A673 (cell line): Measurements from ENCODE around the gene TRIM37. TPM values are rescaled to one million over a fixed set of nuclear protein-coding genes. Genes with fewer than 3 reads are reported as not detected.
A peak's percentile ranks its signal among the peaks of the same experiment; 100 is the strongest.

Experiments
- BruUV-seq: library from RNA; stranded (reverse); fragments of 400-500 nt; replicated peaks from 2 replicates; lab custom pipeline; 2021; lab: Mats Ljungman, UMichigan
- CTCF ChIA-PET: fragments of 300-600 bp; sonication (Branson Sonifier 250); formaldehyde crosslinking; loops from one replicate; lab custom pipeline; 2022; ENCODE audit warnings: antibody characterized with exemption; lab: Charles Lee
- POLR2A ChIA-PET: fragments of 300-600 bp; sonication (Branson Sonifier 250); formaldehyde crosslinking; loops from one replicate; lab custom pipeline; 2022; ENCODE audit warnings: antibody characterized with exemption; ENCODE audit not compliant: low non-redundant PET; lab: Charles Lee
- DNase-seq: peaks from one replicate; pipeline ENCODE4 v3.0.0-alpha.2; 2015; ENCODE audit warnings: low spot score
- H3K27ac ChIP-seq: fragments of 200-600 bp; sonication (generic); 2 replicates; pipeline ENCODE4 v1.5.1; 2016; ENCODE audit warnings: mixed run types, low read depth, mild to moderate bottlenecking, mixed read lengths, antibody characterized with exemption, low read length; ENCODE audit not compliant: poor library complexity, severe bottlenecking
- H3K27me3 ChIP-seq: fragments of 200-600 bp; sonication (generic); replicated peaks from 2 replicates; pipeline ENCODE4 v1.6.1; 2017; ENCODE audit warnings: mixed run types, low read depth, mild to moderate bottlenecking, mixed read lengths, antibody characterized with exemption, low read length; ENCODE audit not compliant: insufficient read depth, poor library complexity
- H3K36me3 ChIP-seq: fragments of 200-600 bp; sonication (generic); 2 replicates; pipeline ENCODE4 v1.6.1; 2016; ENCODE audit warnings: mixed run types, mild to moderate bottlenecking, mixed read lengths, antibody characterized with exemption, low read length; ENCODE audit not compliant: insufficient read depth, poor library complexity, severe bottlenecking
- H3K4me1 ChIP-seq: fragments of 200-600 bp; sonication (generic); 2 replicates; pipeline ENCODE4 v1.6.1; 2017; ENCODE audit warnings: mixed run types, mild to moderate bottlenecking, mixed read lengths, antibody characterized with exemption, low read length; ENCODE audit not compliant: insufficient read depth, poor library complexity, severe bottlenecking
- H3K4me3 ChIP-seq: fragments of 200-600 bp; sonication (generic); 2 replicates; pipeline ENCODE4 v1.5.1; 2016; ENCODE audit warnings: low read depth, mixed run types, mild to moderate bottlenecking, mixed read lengths, low read length; ENCODE audit not compliant: poor library complexity, severe bottlenecking
- H3K9me3 ChIP-seq: fragments of 200-600 bp; sonication (generic); 2 replicates; pipeline ENCODE4 v1.6.1; 2016; ENCODE audit warnings: mixed run types, low read depth, mild to moderate bottlenecking, mixed read lengths, antibody characterized with exemption, low read length; ENCODE audit not compliant: poor library complexity, severe bottlenecking
- EZH2 ChIP-seq: fragments of 200-600 bp; sonication (generic); IDR thresholded peaks from 2 replicates; pipeline ENCODE4 v1.6.1; 2017; ENCODE audit warnings: borderline replicate concordance, low read depth, mild to moderate bottlenecking, mixed read lengths, antibody characterized with exemption, low read length; ENCODE audit not compliant: poor library complexity, severe bottlenecking
- intact Hi-C: fragments of 100-400 bp; cut with micrococcal nuclease; formaldehyde crosslinking; loops from one replicate; pipeline ENCODE4 v1.10.0; 2022; ENCODE audit not compliant: unreplicated experiment
- total RNA-seq: library from RNA; stranded (reverse); gene quantifications from 2 replicates; pipeline ENCODE4 v1.2.3, GENCODE V29; 2021
- TF ChIP-seq, protein P1 (sequence below): fragments of 300-800, 200-600 bp; sonication (generic); conservative IDR thresholded peaks from 2 replicates; pipeline ENCODE4 v1.5.1; 2017; ENCODE audit warnings: low read depth, mild to moderate bottlenecking, antibody characterized with exemption, low read length, moderate library complexity, mixed read lengths

TRIM37 gene
- total RNA-seq, 1 experiment from 2014 or later = 39.4 TPM

DNA sequence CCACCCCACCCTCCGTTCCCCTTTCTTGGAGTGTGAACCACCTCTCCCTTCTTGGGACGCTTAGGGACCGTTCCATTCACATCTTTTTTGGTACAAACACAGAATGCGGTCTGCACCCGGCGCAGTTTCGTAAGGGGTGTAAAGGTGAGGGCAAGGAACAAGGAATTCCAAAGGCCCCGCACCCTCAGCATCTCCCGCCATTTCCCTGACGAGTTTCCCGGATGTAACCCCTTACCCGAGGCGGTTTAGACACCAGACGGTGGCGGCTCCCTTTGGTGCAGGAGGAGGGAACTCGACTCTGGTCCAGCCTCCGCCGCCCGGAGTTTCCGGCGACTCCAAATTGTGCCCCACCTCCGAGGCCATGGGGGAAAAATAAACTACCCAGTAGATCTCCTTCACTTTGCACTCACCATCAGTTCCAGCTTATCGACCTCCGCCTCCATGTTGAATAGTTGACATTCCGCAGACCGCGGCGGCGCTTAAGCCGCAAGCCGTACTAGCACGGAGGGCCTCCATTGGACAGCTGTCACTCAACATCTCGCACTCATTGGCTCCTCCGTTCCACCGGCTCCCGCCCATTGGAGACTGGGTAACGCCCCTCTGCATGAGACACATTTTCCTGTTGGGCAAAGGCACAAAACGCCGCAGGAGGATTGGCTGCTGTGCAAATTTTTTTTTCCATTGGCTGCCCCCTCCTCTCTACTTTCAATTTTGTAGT, 48.2 kb upstream of the TRIM37 start, which contains the start of gene SKA2:
Gene SKA2, minus strand, starts transcription at position 466 of the 718 bp plus-strand sequence. Its CDS starts 23 bp downstream, at position 443.
- intact Hi-C loops = loop anchor here (5.0 to 10.0 kb wide), 2 partner anchors 48 to 640 kb away; partner anchors contain the start of genes MTMR4 and TRIM37

DNA sequence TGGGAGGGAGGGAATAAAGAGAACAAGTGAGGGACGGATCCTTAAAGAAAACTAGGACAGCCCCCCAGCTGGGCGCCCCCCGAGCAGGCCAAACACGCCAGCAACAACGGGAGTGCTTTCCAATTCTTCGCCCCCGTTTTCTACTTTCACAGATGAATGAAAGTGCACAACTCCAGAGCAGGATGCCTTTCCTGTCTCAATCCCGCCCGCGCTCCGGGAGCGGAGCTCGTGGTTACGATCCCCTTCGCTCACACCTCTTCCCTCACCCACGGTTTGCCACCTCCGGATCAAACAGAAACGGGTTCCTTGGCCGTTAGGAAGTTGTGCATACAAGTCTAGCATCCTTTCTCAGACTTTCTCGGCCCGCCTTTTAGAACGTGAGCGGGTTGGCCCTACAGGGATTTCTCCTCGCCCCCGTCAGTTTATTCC, 47.6 kb upstream of the TRIM37 start:
- ChIA-PET POLR2A (interaction anchor here (0.6 kb wide), 2 partner anchors 14 to 677 kb away, joined by 3 to 4 read pairs; no protein-coding TSS in a partner anchor), CTCF (no interaction called here)
- Histone ChIP-seq H3K36me3 (no peaks in the 10 kb centered on the region), H3K27ac (peak overlapping the region; percentile 97), H3K4me1 (peaks cover 34% of the 10 kb centered on the region), H3K9me3 (no peaks in the 10 kb centered on the region), H3K27me3 (no peaks in the 10 kb centered on the region), H3K4me3 (peak overlapping the region; percentile 62)
- no peak for TF ChIP-seq EZH2
- TF ChIP-seq, protein P1, sequence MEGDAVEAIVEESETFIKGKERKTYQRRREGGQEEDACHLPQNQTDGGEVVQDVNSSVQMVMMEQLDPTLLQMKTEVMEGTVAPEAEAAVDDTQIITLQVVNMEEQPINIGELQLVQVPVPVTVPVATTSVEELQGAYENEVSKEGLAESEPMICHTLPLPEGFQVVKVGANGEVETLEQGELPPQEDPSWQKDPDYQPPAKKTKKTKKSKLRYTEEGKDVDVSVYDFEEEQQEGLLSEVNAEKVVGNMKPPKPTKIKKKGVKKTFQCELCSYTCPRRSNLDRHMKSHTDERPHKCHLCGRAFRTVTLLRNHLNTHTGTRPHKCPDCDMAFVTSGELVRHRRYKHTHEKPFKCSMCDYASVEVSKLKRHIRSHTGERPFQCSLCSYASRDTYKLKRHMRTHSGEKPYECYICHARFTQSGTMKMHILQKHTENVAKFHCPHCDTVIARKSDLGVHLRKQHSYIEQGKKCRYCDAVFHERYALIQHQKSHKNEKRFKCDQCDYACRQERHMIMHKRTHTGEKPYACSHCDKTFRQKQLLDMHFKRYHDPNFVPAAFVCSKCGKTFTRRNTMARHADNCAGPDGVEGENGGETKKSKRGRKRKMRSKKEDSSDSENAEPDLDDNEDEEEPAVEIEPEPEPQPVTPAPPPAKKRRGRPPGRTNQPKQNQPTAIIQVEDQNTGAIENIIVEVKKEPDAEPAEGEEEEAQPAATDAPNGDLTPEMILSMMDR = no peak
- peak; percentile 73 for DNase-seq
- BruUV-seq = TSS peak; percentile 48
- intact Hi-C loops = loop anchor here (5.0 to 10.0 kb wide), 2 partner anchors 47 to 640 kb away; partner anchors contain the start of genes MTMR4 and TRIM37

More for the DNA sequence above, 48.2 kb upstream of the TRIM37 start, which contains the start of gene SKA2:
- Histone ChIP-seq H3K4me1 (peaks cover 40% of the 10 kb centered on the region), H3K36me3 (no peaks in the 10 kb centered on the region), H3K27ac (peak within 1 kb of the TSS; percentile 97), H3K4me3 (peak within 1 kb of the TSS; percentile 62), H3K9me3 (no peaks in the 10 kb centered on the region), H3K27me3 (no peaks in the 10 kb centered on the region)
- DNase-seq = no peak
- BruUV-seq = no TSS peak
- ChIA-PET CTCF (no interaction called here), POLR2A (interaction anchor here (0.5 to 0.7 kb wide), 6 partner anchors 8 to 1432 kb away, joined by 3 to 6 read pairs (median 4); no protein-coding TSS in a partner anchor)
- TF ChIP-seq, protein P1 = no peak
- TF ChIP-seq EZH2 = no peak

DNA sequence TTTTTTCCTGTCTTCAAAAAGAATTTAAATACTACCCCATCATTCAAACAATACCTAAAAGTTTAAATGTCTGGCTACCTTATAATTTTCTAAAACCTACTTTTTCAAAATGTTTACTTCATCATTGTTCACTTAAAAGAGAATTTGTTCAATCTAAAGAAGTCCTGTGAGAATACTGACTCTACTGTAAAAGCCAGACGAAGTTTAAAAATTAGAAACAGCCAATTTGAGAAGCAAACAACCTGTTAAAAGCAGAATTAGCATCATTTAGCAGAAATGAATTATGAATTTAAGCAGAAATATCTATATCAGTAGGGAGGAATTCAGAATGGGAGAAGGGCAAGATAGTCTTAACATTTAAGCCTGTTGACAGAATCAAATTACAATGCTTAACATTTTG, 46.2 kb upstream of the TRIM37 start:
- POLR2A ChIA-PET = no interaction called here
- intact Hi-C loops = loop anchor here (5.0 to 10.0 kb wide), 2 partner anchors 46 to 638 kb away; partner anchors contain the start of genes MTMR4 and TRIM37

More for the DNA sequence above, 46.2 kb upstream of the TRIM37 start:
- no TSS peak for BruUV-seq
- CTCF ChIA-PET = no interaction called here
- no peaks in the 10 kb centered on the region for H3K9me3 ChIP-seq
- peaks cover 21% of the 10 kb centered on the region for H3K4me1 ChIP-seq
- peak overlapping the region; percentile 97 for H3K27ac ChIP-seq
- peak overlapping the region; percentile 62 for H3K4me3 ChIP-seq
- TF ChIP-seq, protein P1 = no peak
- TF ChIP-seq EZH2 = no peak
- H3K27me3 ChIP-seq = no peaks in the 10 kb centered on the region
- H3K36me3 ChIP-seq = no peaks in the 10 kb centered on the region
- no peak for DNase-seq
